Measurements from ENCODE around the gene IFITM2. TPM values are rescaled to one million over a fixed set of nuclear protein-coding genes. Genes with fewer than 3 reads are reported as not detected.
A peak's percentile ranks its signal among the peaks of the same experiment; 100 is the strongest.
"Not testable (repeated sequence)": the region's sequence is repeated elsewhere in the genome, so short reads cannot be mapped to it uniquely, and the experiment has no call there.

IFITM2 gene
- total RNA-seq, 6 experiments from 2014 or later, result 157 to 624 (median 390) TPM

DNA sequence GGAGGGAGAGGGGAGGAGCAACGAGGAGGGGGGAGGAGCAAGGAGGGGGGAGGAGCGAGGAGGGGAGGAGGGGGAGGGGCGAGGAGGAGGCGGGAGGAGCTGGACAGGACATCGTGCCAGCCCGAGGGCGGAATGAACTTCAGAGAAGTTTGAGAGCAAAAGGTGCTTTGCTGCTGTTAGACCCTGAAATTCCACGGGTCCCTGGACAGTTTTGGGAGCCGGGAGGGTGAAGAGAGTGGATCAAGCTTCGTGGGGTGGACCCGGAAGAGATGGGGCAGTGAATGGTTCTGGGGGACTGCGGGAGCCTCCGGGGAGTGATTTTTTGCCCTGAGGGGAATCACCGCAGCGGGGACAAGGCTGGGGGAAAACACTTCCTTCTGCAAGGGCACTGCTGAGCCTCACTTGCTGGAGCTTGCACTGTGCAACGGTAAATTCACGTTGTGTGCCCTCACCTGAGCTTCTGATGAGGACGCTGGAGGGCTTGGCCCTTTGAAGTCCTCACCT, 40.1 kb upstream of the IFITM2 start:
- peak; percentile 61 to 74 (median 61) for DNase-seq

DNA sequence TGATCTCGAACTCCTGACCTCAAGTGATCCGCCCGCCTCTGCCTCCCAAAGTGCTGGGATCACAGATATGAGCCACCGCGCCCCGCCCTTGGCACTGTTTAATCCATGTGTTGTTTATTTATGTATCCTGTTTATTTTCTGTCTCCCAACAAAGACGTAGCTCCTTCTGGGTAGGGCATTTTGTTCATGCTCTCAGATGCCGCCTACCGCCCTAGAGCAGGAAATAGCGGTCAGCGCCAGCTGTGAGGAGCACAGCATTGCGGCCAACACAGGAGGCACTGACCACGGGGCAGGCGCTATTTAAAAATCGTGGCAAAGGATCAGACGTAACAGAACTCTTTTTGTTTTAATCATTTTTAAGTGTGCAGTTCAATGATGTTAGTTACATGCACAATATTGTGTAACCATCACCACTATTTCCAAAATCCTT, 38.9 kb upstream of the IFITM2 start:
- H3K4me1 ChIP-seq; H3K36me3 ChIP-seq; H3K9me3 ChIP-seq; intact Hi-C loops (cut with DNase I); H3K27me3 ChIP-seq: not testable (repeated sequence)
- Histone ChIP-seq H3K27ac (peak overlapping the region; percentile 53 to 69 (median 63)), H3K4me3 (peak overlapping the region in 1 of 3 donors; percentile 32)
- 36% methylated on average over 16 of the region's 16 CpGs for WGBS (ENCODE audit: insufficient coverage, low coverage, low lambda C conversion rate, missing lambda C conversion rate)
- peak; percentile 61 to 80 (median 78) for ATAC-seq
- peak; percentile 54 to 72 (median 60) for DNase-seq

More for the DNA sequence above, 40.1 kb upstream of the IFITM2 start:
- no peaks in the 10 kb centered on the region for H3K36me3 ChIP-seq
- intact Hi-C loops (cut with DNase I), result no loop called here
- H3K4me1 ChIP-seq, result no peaks in the 10 kb centered on the region
- H3K27me3 ChIP-seq, result no peaks in the 10 kb centered on the region
- ATAC-seq, result peak; percentile 21 to 50 (median 38)
- H3K4me3 ChIP-seq, result peak overlapping the region in 2 of 3 donors; percentile 13 to 17
- TF ChIP-seq, protein P1, sequence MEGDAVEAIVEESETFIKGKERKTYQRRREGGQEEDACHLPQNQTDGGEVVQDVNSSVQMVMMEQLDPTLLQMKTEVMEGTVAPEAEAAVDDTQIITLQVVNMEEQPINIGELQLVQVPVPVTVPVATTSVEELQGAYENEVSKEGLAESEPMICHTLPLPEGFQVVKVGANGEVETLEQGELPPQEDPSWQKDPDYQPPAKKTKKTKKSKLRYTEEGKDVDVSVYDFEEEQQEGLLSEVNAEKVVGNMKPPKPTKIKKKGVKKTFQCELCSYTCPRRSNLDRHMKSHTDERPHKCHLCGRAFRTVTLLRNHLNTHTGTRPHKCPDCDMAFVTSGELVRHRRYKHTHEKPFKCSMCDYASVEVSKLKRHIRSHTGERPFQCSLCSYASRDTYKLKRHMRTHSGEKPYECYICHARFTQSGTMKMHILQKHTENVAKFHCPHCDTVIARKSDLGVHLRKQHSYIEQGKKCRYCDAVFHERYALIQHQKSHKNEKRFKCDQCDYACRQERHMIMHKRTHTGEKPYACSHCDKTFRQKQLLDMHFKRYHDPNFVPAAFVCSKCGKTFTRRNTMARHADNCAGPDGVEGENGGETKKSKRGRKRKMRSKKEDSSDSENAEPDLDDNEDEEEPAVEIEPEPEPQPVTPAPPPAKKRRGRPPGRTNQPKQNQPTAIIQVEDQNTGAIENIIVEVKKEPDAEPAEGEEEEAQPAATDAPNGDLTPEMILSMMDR (IDR thresholded peaks at IDR 0.05), result no peak
- TF ChIP-seq POLR2A (IDR thresholded peaks at IDR 0.05), result peak; percentile 35
- peak overlapping the region; percentile 53 to 69 (median 63) for H3K27ac ChIP-seq
- peaks cover 0 to 4% (median 0%) of the 10 kb centered on the region in 4 donors for H3K9me3 ChIP-seq
- 34% methylated on average over 8 of the region's 18 CpGs for WGBS (ENCODE audit: insufficient coverage, low coverage, low lambda C conversion rate, missing lambda C conversion rate)

- Histone ChIP-seq H3K36me3 (no peaks in the 10 kb centered on the region), H3K9me3 (peaks cover 0 to 4% (median 0%) of the 10 kb centered on the region in 4 donors), H3K4me3 (peak overlapping the region in 1 of 3 donors; percentile 32), H3K4me1 (no peaks in the 10 kb centered on the region), H3K27me3 (no peaks in the 10 kb centered on the region), H3K27ac (peak overlapping the region; percentile 53 to 69 (median 63))
- WGBS (ENCODE audit: insufficient coverage, low coverage, low lambda C conversion rate, missing lambda C conversion rate), result 39% methylated on average over 21 of the region's 21 CpGs
- intact Hi-C loops (cut with DNase I), result no loop called here
- DNase-seq (no peak), ATAC-seq (peak; percentile 38 to 50 (median 45))
- TF ChIP-seq POLR2A (IDR thresholded peaks at IDR 0.05), result no peak
- TF ChIP-seq, protein P1 (IDR thresholded peaks at IDR 0.05), result peak in 1 of 4 donors; percentile 30
These were observed 38.3 kb upstream of the IFITM2 start for GRCh38 chr11:269146-269890.

DNA sequence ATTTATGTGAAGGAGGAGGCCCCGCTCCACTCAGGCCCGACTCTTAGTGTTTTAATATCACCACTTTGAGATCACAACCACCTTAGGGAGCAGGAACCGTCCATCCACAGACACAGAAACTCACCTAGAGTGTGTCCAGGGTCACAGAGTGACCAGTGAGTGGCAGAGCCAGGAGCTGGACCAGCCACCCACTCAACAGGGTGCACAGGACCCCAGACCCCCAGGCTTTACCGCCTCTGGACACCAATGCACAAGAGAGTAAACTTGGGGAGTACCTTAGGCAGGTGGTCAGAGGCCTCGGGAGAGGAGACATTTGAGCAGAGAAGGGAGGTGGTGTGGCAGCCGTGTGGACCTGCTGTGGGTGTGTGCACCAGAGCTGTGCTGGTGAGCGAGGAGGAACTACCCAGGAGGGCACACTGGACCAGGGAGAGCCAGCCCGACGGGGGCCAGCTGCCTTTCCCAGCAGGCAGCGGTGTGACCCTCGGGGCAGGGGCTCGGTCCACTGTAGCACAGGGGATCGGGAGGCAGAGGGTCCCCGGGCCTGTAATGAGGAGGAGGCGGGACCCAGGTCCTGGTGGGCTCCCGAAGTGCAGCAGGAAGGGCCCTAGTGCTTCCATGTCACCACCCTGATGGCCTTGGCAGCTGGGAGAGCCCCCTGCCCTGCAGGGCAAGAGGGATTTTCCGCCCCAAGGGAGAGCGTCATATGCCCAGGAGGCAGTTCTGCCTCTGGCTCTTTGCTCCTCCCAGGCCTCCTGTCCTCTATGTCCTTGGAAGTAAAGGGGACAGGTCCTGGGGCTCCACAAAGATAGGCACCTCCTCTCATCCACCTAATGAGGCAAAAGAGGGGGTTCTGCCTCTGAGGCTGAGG, 36.9 kb upstream of the IFITM2 start:
- WGBS (ENCODE audit: insufficient coverage, low coverage, low lambda C conversion rate, missing lambda C conversion rate), result 79% methylated on average over 6 of the region's 18 CpGs
- TF ChIP-seq, protein P1 (IDR thresholded peaks at IDR 0.05), result no peak
- TF ChIP-seq POLR2A (IDR thresholded peaks at IDR 0.05), result no peak
- peak in 1 of 4 donors; percentile 6 for ATAC-seq
- no peak overlapping the region for H3K4me3 ChIP-seq
- DNase-seq, result peak in 1 of 3 donors; percentile 19
- no peaks in the 10 kb centered on the region for H3K4me1 ChIP-seq
- H3K36me3 ChIP-seq, result no peaks in the 10 kb centered on the region
- intact Hi-C loops (cut with DNase I), result no loop called here
- no peak overlapping the region for H3K27ac ChIP-seq
- H3K27me3 ChIP-seq, result no peaks in the 10 kb centered on the region
- H3K9me3 ChIP-seq, result peaks cover 0 to 4% (median 0%) of the 10 kb centered on the region in 4 donors

Data from right lobe of liver (tissue), 6 donors.